DND-41 (cell line): ENCODE data around the gene ZNF329.

Experiments
- ATAC-seq: fragments of 200-7000 bp; cut with Tn5 transposase; 3 replicates; pipeline ENCODE4 v1.9.1; 2021; ENCODE audit warnings: low read depth; ENCODE audit not compliant: insufficient read depth
- DNase-seq: peaks from one replicate; pipeline ENCODE4 v3.0.0-alpha.2; 2020
- H2AFZ ChIP-seq: 2 replicates; pipeline ENCODE4 v1.6.0; 2012; ENCODE audit warnings: low read depth, low read length
- H3K27ac ChIP-seq: 2 replicates; pipeline ENCODE4 v1.5.1; 2012; ENCODE audit warnings: low read length, inconsistent platforms
- H3K27me3 ChIP-seq: fragments of 200-600 bp; sonication (generic); 2 replicates; pipeline ENCODE4 v1.6.0; 2012; ENCODE audit warnings: low read length, mild to moderate bottlenecking, inconsistent platforms; ENCODE audit not compliant: insufficient read depth, poor library complexity
- H3K36me3 ChIP-seq: 2 replicates; pipeline ENCODE4 v1.5.1; 2012; ENCODE audit warnings: low read length, inconsistent platforms; ENCODE audit not compliant: insufficient read depth
- H3K4me1 ChIP-seq: 2 replicates; pipeline ENCODE4 v1.5.1; 2012; ENCODE audit warnings: mild to moderate bottlenecking, low read length; ENCODE audit not compliant: insufficient read depth
- H3K4me2 ChIP-seq: 2 replicates; pipeline ENCODE4 v1.6.0; 2012; ENCODE audit warnings: mild to moderate bottlenecking, moderate library complexity, low read length, inconsistent platforms; ENCODE audit not compliant: insufficient read depth
- H3K4me3 ChIP-seq, 2 experiments: fragments of 200-600 bp in 1 of 2; shearing (Covaris generic) in 1 of 2; 2 replicates each; pipeline ENCODE4 v1.5.1; 2012 to 2016; ENCODE audit warnings: inconsistent platforms in 2 of 2, low read length in 2 of 2, mild to moderate bottlenecking in 2 of 2, low read depth in 1 of 2, moderate library complexity in 1 of 2
- H3K79me2 ChIP-seq: 2 replicates; pipeline ENCODE4 v1.6.0; 2012; ENCODE audit warnings: low read length, inconsistent platforms; ENCODE audit not compliant: insufficient read depth
- H3K9ac ChIP-seq: 2 replicates; pipeline ENCODE4 v1.6.0; 2012; ENCODE audit warnings: low read depth, mild to moderate bottlenecking, inconsistent platforms, low read length, moderate library complexity
- H3K9me3 ChIP-seq: 2 replicates; pipeline ENCODE4 v1.5.1; 2012; ENCODE audit warnings: low read length, moderate library complexity, mild to moderate bottlenecking, inconsistent platforms; ENCODE audit not compliant: insufficient read depth, severe bottlenecking
- H4K20me1 ChIP-seq: 2 replicates; pipeline ENCODE4 v1.6.0; 2012; ENCODE audit warnings: low read length; ENCODE audit not compliant: insufficient read depth
- EZH2 ChIP-seq: IDR thresholded peaks from 3 replicates; pipeline ENCODE4 v1.6.1; 2012; ENCODE audit warnings: borderline replicate concordance, low read depth, mild to moderate bottlenecking, moderate library complexity, low read length, inconsistent platforms; ENCODE audit not compliant: severe bottlenecking
- TF ChIP-seq, protein P1 (sequence below): IDR thresholded peaks from 2 replicates; pipeline ENCODE4 v1.5.1; 2012; ENCODE audit warnings: borderline replicate concordance, low read length, moderate library complexity, mild to moderate bottlenecking; ENCODE audit not compliant: poor library complexity, severe bottlenecking; ENCODE audit errors: extremely low read depth

Gene ZNF329

GRCh38 chr19:58086825-58087710 lies 63.5 kb downstream of the ZNF329 start:
- Histone ChIP-seq H3K4me2 (no peak overlapping the region), H3K4me1 (no peaks in the 10 kb centered on the region), H3K9ac (no peak overlapping the region), H4K20me1 (no peaks in the 10 kb centered on the region), H3K27ac (no peak overlapping the region), H3K4me3 (no peak overlapping the region), H3K9me3 (peaks cover 42% of the 10 kb centered on the region), H2AFZ (no peak overlapping the region), H3K79me2 (no peaks in the 10 kb centered on the region), H3K27me3 (no peaks in the 10 kb centered on the region), H3K36me3 (peaks cover 65% of the 10 kb centered on the region)
- DNase-seq (no peak), ATAC-seq (no peak)
- TF ChIP-seq, protein P1, sequence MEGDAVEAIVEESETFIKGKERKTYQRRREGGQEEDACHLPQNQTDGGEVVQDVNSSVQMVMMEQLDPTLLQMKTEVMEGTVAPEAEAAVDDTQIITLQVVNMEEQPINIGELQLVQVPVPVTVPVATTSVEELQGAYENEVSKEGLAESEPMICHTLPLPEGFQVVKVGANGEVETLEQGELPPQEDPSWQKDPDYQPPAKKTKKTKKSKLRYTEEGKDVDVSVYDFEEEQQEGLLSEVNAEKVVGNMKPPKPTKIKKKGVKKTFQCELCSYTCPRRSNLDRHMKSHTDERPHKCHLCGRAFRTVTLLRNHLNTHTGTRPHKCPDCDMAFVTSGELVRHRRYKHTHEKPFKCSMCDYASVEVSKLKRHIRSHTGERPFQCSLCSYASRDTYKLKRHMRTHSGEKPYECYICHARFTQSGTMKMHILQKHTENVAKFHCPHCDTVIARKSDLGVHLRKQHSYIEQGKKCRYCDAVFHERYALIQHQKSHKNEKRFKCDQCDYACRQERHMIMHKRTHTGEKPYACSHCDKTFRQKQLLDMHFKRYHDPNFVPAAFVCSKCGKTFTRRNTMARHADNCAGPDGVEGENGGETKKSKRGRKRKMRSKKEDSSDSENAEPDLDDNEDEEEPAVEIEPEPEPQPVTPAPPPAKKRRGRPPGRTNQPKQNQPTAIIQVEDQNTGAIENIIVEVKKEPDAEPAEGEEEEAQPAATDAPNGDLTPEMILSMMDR, result no peak
- TF ChIP-seq EZH2, result no peak

- no peak overlapping the region for H3K4me3 ChIP-seq
- no peak overlapping the region for H3K9ac ChIP-seq
- H2AFZ ChIP-seq, result no peak overlapping the region
- H3K27ac ChIP-seq, result no peak overlapping the region
- ATAC-seq (no peak), DNase-seq (no peak)
- peaks cover 61% of the 10 kb centered on the region for H3K36me3 ChIP-seq
- H3K79me2 ChIP-seq, result no peaks in the 10 kb centered on the region
- H4K20me1 ChIP-seq, result no peaks in the 10 kb centered on the region
- no peak overlapping the region for H3K4me2 ChIP-seq
- TF ChIP-seq EZH2, result no peak
- TF ChIP-seq, protein P1, result no peak
- no peaks in the 10 kb centered on the region for H3K27me3 ChIP-seq
- H3K9me3 ChIP-seq, result peaks cover 42% of the 10 kb centered on the region
- H3K4me1 ChIP-seq, result no peaks in the 10 kb centered on the region
Measured at GRCh38 chr19:58085348-58085875, 65.2 kb downstream of the ZNF329 start.

- Histone ChIP-seq H3K27me3 (no peaks in the 10 kb centered on the region), H3K79me2 (no peaks in the 10 kb centered on the region), H4K20me1 (no peaks in the 10 kb centered on the region), H3K9me3 (peaks cover 38% of the 10 kb centered on the region), H3K4me3 (no peak overlapping the region), H3K36me3 (peaks cover 55% of the 10 kb centered on the region), H3K9ac (no peak overlapping the region), H3K27ac (no peak overlapping the region), H2AFZ (no peak overlapping the region), H3K4me1 (no peaks in the 10 kb centered on the region), H3K4me2 (no peak overlapping the region)
- DNase-seq (no peak), ATAC-seq (no peak)
- TF ChIP-seq, protein P1, result no peak
- TF ChIP-seq EZH2, result no peak
Measured at GRCh38 chr19:58084596-58085347, 65.8 kb downstream of the ZNF329 start.
